ENCODE results near the gene LRTM1.
A peak's percentile ranks its signal among the peaks of the same experiment; 100 is the strongest.

Gene LRTM1

GRCh38 chr3:54955496-54955895 lies 27.6 kb upstream of the LRTM1 start:
- no peak for DNase-seq
- TF ChIP-seq POLR2A (IDR thresholded peaks at IDR 0.05; ENCODE audit: low read length), result no peak
- no peak for TF ChIP-seq GATA1 (IDR thresholded peaks at IDR 0.05; ENCODE audit: low read depth, low read length)

GRCh38 chr3:54954521-54954920 lies 26.7 kb upstream of the LRTM1 start:
- TF ChIP-seq GATA1 (IDR thresholded peaks at IDR 0.05; ENCODE audit: low read depth, low read length) (no peak), POLR2A (IDR thresholded peaks at IDR 0.05; ENCODE audit: low read length) (no peak)
- no peak for DNase-seq

- DNase-seq, result no peak
- TF ChIP-seq POLR2A (IDR thresholded peaks at IDR 0.05; ENCODE audit: low read length) (no peak), GATA1 (IDR thresholded peaks at IDR 0.05; ENCODE audit: low read depth, low read length) (no peak)
Measured at GRCh38 chr3:54954022-54954421, 26.2 kb upstream of the LRTM1 start.

GRCh38 chr3:54951405-54951804 lies 23.5 kb upstream of the LRTM1 start:
- DNase-seq, result peak in 1 of 2 experiments; percentile 2
- TF ChIP-seq POLR2A (IDR thresholded peaks at IDR 0.05; ENCODE audit: low read length) (no peak), GATA1 (IDR thresholded peaks at IDR 0.05; ENCODE audit: low read depth, low read length) (no peak)

GRCh38 chr3:54950391-54951003 lies 22.6 kb upstream of the LRTM1 start:
- DNase-seq, result no peak
- TF ChIP-seq GATA1 (IDR thresholded peaks at IDR 0.05; ENCODE audit: low read depth, low read length), result no peak
- no peak for TF ChIP-seq POLR2A (IDR thresholded peaks at IDR 0.05; ENCODE audit: low read length)

GRCh38 chr3:54949491-54950044 lies 21.7 kb upstream of the LRTM1 start:
- no peak for DNase-seq
- TF ChIP-seq GATA1 (IDR thresholded peaks at IDR 0.05; ENCODE audit: low read depth, low read length), result no peak

GRCh38 chr3:54941690-54942362 lies 14.0 kb upstream of the LRTM1 start:
- TF ChIP-seq POLR2A (IDR thresholded peaks at IDR 0.05; ENCODE audit: low read length) (no peak), GATA1 (IDR thresholded peaks at IDR 0.05; ENCODE audit: low read depth, low read length) (no peak)
- DNase-seq, result no peak

GRCh38 chr3:54940971-54941370 lies 13.1 kb upstream of the LRTM1 start:
- no peak for DNase-seq
- no peak for TF ChIP-seq GATA1 (IDR thresholded peaks at IDR 0.05; ENCODE audit: low read depth, low read length)
- TF ChIP-seq POLR2A (IDR thresholded peaks at IDR 0.05; ENCODE audit: low read length), result no peak

- TF ChIP-seq POLR2A (IDR thresholded peaks at IDR 0.05; ENCODE audit: low read length) (no peak), GATA1 (IDR thresholded peaks at IDR 0.05; ENCODE audit: low read depth, low read length) (no peak)
- DNase-seq, result no peak
Measured at GRCh38 chr3:54939557-54940300, 11.9 kb upstream of the LRTM1 start.

GRCh38 chr3:54936561-54936960 lies 8.7 kb upstream of the LRTM1 start:
- TF ChIP-seq GATA1 (IDR thresholded peaks at IDR 0.05; ENCODE audit: low read depth, low read length), result no peak
- no peak for TF ChIP-seq POLR2A (IDR thresholded peaks at IDR 0.05; ENCODE audit: low read length)
- DNase-seq, result no peak

GRCh38 chr3:54935869-54936268 lies 8.0 kb upstream of the LRTM1 start:
- TF ChIP-seq GATA1 (IDR thresholded peaks at IDR 0.05; ENCODE audit: low read depth, low read length) (no peak), POLR2A (IDR thresholded peaks at IDR 0.05; ENCODE audit: low read length) (no peak)
- DNase-seq, result no peak

- no peak for DNase-seq
- TF ChIP-seq POLR2A (IDR thresholded peaks at IDR 0.05; ENCODE audit: low read length) (no peak), GATA1 (IDR thresholded peaks at IDR 0.05; ENCODE audit: low read depth, low read length) (no peak)
Measured at GRCh38 chr3:54932606-54933005, 4.7 kb upstream of the LRTM1 start.

- no peak for DNase-seq
- TF ChIP-seq GATA1 (IDR thresholded peaks at IDR 0.05; ENCODE audit: low read depth, low read length) (no peak), POLR2A (IDR thresholded peaks at IDR 0.05; ENCODE audit: low read length) (no peak)
Measured at GRCh38 chr3:54931182-54931581, 3.3 kb upstream of the LRTM1 start.

GRCh38 chr3:54918516-54918915 lies 9.3 kb downstream of the LRTM1 start:
- DNase-seq, result no peak
- TF ChIP-seq POLR2A (IDR thresholded peaks at IDR 0.05; ENCODE audit: low read length), result no peak
- no peak for TF ChIP-seq GATA1 (IDR thresholded peaks at IDR 0.05; ENCODE audit: low read depth, low read length)

Measured in erythroblast (primary cell).